Stimulated activated CD8-positive, alpha-beta memory T cell treated with anti-CD3 and anti-CD28 coated beads, Interleukin-7, amount 100 ng/mL, for 48 hours (primary cell): ENCODE data around the gene ST3GAL3.
"Not testable (repeated sequence)": the region's sequence is repeated elsewhere in the genome, so short reads cannot be mapped to it uniquely, and the experiment has no call there.

Source experiments
- DNase-seq, 2 donors: peaks; one replicate each; pipeline ENCODE4 v3.0.0-alpha.2; 2020; ENCODE audit warnings: low read depth in 1 of 2; ENCODE audit errors: extremely low read depth in 1 of 2

The ST3GAL3 gene

GRCh38 chr1:43754892-43755291, 47.6 kb downstream of the ST3GAL3 start:
- DNase-seq = no peak

- DNase-seq = no peak
These were observed 50.2 kb downstream of the ST3GAL3 start for GRCh38 chr1:43757343-43758053.

GRCh38 chr1:43760745-43761317, 53.5 kb downstream of the ST3GAL3 start:
- DNase-seq = no peak

GRCh38 chr1:43763497-43763973, 56.2 kb downstream of the ST3GAL3 start:
- DNase-seq = no peak

GRCh38 chr1:43764581-43764980, 57.2 kb downstream of the ST3GAL3 start:
- DNase-seq = no peak

DNA sequence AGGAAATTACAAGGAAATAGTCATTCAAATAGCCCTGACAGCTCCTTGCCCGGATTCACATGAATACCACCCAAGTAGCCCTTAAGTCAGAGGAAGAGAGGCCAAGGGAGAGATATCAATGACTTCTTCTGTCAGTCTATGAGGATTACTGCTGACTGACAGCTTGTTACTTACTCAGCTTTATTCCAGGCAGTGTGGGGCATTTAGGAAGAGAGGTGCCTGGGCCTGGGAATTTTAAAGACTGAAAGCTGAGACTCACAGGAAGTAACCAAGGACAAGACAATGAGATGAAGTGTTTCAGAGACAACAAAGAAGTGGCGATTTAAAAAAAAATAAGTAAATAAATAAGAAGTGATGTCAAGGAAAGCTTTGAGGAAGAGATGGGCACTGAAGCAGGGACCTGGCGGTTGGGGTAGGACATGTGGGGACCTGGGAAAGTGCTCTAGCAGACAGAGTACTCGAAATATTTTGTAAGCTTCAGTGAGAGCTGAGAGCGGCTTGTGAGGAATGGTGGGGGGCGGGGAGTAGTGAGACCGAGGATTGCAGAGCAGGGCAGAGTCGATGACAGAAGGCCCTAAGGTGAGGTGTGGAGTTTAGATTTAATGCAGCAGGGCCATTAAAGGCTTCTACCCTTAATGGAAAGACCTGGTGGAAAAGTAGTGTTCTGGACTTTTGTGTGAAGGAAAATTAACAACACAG, 58.9 kb downstream of the ST3GAL3 start:
- DNase-seq = no peak

GRCh38 chr1:43766818-43767525, 59.6 kb downstream of the ST3GAL3 start:
- DNase-seq = no peak

DNA sequence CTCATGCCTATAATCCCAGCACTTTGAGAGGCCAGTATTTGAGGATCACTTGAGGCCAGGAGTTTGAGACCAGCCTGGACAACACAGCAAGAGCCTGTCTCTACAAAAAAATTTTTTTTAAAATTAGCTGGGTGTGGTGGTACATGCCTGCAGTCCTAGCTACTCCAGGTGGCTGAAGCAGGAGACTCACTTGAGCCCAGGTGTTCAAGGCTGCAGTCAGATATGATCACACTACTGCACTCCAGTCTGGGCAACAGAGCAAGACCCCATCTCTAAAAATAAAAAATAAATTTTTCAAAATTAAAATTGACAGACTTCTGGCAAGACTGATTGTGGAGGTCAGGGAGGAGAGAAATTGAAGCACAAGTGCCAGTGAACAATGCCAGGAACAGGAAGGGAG, 60.8 kb downstream of the ST3GAL3 start:
- DNase-seq = no peak

GRCh38 chr1:43769350-43769908, 62.1 kb downstream of the ST3GAL3 start:
- no peak for DNase-seq

DNA sequence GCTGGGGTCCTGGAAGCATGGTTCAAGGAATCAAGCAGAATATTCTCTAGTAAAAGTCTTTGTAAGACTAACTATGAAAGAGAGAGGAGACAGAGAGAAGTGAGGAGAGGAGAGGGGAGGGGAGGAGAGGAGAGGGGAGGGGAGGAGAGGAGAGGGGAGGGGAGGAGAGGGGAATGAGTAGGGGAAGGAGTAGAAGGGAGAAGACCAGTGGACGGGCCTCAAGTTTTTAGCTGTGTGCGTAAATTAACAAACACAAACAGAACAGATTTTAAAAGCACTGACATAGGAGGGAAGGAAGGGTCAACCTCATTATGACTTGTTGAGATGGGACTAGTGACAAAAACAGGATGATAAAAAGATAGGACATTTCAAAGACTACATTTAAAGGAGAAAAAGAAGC, 62.8 kb downstream of the ST3GAL3 start:
- DNase-seq = no peak

DNA sequence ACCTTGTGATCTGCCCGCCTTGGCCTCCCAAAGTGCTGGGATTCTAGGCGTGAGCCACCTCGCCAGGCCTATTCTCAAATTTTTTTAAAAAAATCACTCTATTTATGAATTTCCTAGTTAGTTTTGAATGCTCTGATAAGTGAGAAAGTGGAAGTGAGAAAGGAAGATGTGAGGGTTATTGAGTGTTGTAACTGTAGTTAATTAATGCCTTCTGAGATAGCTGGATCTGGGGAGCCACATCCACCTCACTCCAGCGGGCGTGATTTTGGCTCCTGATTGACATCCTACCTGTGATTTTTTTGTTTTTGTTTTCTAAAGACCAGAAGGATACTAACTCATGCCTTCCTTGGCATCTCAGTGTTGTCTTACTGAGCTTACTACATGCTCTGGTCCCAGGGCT, 65.6 kb downstream of the ST3GAL3 start:
- no peak for DNase-seq

GRCh38 chr1:43773821-43774220, 66.5 kb downstream of the ST3GAL3 start:
- no peak for DNase-seq

GRCh38 chr1:43774359-43774758, 67.0 kb downstream of the ST3GAL3 start:
- no peak for DNase-seq

- no peak for DNase-seq
These were observed 68.9 kb downstream of the ST3GAL3 start for GRCh38 chr1:43776043-43776761.

DNA sequence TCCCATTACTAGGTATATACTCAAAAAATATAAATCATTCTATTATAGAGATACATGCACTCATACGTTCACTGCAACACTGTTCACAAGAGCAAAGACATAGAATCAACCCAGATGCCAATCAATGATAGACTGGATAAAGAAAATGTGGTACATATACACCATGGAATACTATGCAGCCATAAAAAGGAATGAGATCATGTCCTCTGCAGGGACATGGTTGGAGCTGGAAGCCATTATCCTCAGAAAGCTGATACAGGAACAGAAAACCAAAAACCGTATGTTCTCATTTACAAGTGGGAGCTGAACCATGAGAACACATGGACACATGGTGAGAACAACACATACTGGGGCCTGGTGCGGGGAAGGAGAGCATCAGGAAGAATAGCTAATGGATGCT, 70.6 kb downstream of the ST3GAL3 start:
- not testable (repeated sequence) for DNase-seq

GRCh38 chr1:43779266-43779665, 71.9 kb downstream of the ST3GAL3 start:
- no peak for DNase-seq

DNA sequence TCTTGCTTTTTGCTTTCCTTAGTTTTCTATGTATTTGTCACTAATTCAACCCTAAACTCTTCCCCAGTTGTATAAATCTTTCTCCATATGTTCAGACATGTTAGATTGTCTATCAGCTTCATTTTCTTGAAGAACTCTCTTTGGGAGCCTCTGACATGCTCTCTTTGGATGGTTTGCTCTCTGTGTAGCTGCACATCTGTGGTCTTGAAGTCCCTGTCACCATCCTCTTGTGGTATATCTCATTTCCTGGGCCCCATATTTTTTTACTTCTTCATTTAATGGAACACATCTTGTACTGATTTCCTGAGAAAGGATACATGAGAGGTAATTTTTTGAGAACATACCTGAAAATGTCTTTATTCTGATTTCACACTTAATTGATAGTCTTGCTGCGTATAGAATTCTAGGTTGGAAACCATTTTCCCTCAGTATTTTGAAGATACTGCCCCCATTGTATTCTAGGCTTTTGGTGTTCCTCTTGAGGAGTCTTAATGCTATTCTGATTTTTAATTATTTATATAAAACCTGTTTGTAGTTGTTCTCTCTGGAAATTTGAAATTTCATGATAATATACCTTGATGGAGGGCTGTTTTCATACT, 72.6 kb downstream of the ST3GAL3 start:
- DNase-seq = no peak

DNA sequence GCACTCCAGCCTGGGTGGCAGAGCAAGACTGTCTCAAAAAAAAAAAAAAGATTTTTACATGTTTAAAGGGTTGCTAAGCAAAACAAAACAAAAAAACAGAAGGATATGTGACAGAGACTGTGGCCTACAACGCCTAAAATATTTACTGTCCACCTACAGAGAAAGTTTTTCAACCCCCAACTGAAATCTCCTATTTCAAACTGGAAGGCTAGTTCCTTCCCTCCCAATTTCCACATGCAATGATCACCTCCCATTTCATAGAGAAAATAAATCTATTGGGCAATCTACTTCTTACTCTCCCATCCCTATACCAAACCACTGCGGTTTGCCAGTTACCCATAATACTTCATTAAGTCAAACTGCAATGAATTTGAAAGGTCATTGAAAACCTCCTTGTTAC, 74.2 kb downstream of the ST3GAL3 start:
- DNase-seq = no peak

- no peak for DNase-seq
These were observed 75.8 kb downstream of the ST3GAL3 start for GRCh38 chr1:43783096-43783670.
